HG02884 (cell line): ENCODE measurements around the gene ARHGAP26.
A peak's percentile ranks its signal among the peaks of the same experiment; 100 is the strongest.
"Not testable (repeated sequence)": the region's sequence is repeated elsewhere in the genome, so short reads cannot be mapped to it uniquely, and the experiment has no call there.

Source experiments
- ATAC-seq: cut with Tn5 transposase; IDR thresholded peaks from one replicate; pipeline ENCODE4 v1.9.1; 2021; ENCODE audit warnings: mild to moderate bottlenecking, moderate library complexity; ENCODE audit not compliant: unreplicated experiment

The ARHGAP26 gene

DNA sequence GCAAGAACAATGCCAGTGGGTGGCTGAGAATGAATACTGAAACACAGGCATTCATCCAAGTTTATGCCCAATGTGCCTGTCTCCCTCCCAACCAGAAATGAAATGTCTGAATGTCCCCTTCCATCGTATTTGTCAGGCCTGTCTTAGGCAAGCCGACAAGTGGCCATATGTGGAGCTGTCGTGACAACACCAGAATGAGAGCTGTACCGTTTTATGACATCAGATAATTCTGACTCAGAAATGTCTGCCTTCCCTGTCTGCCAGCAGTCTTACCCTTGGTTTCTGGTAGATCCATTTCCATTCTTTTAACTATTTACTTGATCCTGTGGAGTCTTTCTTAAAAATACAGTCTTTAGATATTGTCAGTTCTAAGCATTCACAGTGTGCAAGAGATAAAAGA, 421.5 kb downstream of the ARHGAP26 start:
- ATAC-seq, result no peak

DNA sequence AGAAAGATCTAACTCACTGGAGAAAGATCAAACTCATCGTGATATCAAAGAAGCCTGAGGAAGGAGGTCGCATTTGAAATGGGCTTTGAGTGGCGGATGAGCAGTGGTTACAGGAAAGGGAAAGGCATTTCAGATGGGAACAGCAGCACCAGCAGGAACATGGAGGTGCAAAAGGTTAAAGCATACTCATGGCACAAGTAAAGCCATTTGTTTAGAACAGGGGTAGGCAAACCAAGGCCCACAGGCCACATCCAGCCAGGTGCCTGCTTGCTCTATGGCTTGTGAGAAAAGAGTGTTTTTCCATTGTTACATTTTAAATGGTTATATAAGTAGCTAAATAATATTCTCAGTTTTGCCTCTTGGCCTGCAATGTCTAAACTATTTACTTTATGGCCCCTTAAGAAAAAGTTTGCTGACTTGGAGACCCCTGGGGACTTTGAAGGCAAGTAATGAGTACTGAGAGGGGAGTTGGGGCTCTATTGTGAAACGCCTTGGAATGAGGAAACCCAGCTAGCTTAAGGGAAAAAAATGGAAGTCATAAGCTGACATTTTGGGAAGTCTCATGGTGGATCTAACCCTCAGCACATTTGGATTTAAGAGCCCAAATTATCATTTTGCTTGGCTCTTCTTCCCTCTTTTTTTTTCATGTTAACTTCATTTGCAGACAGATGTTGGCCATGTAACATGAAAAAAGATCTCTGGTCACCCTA, 422.2 kb downstream of the ARHGAP26 start:
- ATAC-seq, result no peak

DNA sequence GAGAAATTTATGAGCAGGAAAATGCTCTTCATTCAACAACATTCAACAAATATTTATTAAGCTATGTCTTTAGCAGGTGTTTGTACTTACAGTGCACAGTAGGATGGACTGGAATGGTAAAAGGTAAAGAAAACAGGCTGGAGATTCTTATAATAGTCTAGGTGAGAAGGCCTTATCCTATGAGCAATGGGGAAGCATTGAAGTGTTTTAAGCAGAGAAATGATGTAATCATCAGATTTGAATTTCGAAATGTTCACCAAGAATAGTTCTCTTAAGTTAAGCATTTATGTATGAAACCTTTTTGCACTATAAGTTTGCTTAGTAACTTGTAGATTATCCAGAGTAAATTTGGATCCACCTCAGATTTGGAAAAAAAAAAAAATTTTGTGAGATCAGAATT, 424.0 kb downstream of the ARHGAP26 start:
- ATAC-seq, result no peak

DNA sequence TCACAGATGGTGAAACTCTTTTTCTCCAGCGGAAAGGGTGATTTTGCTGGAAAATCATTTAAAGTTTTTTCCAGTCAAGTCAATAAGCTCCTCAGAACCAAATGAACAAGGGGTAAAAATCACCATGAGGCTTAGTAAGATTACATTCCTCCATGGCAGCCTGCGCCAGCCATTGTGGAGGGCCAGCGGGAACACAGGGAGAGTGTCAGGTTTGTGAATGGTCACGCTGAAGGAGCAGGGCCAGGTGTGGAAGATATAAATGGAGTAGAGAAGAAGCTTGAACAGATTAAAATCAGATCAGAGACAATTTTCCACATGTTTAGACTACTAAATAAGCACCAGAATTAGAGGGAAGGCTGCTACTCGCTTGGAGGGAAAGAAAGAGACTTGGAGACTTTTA, 424.5 kb downstream of the ARHGAP26 start:
- ATAC-seq, result no peak

DNA sequence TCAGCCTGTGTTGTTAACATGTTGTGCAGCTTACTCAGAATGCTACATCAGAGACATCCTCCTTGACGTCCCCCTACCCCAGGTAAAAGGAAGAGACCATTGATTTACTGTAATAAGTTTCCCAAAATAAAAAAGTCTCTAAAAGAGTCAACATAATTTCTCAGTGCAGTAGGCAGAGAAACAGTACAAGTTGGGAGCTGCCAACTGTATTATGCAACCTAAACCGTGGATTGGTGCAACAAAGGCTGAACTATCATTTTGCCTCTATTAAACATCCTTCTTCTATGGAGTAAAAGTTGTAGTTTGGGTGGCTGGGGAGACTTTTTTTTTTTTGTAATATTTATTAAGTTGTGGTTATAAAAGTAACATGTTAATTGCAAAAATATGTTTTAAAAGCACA, 425.3 kb downstream of the ARHGAP26 start:
- ATAC-seq, result no peak

DNA sequence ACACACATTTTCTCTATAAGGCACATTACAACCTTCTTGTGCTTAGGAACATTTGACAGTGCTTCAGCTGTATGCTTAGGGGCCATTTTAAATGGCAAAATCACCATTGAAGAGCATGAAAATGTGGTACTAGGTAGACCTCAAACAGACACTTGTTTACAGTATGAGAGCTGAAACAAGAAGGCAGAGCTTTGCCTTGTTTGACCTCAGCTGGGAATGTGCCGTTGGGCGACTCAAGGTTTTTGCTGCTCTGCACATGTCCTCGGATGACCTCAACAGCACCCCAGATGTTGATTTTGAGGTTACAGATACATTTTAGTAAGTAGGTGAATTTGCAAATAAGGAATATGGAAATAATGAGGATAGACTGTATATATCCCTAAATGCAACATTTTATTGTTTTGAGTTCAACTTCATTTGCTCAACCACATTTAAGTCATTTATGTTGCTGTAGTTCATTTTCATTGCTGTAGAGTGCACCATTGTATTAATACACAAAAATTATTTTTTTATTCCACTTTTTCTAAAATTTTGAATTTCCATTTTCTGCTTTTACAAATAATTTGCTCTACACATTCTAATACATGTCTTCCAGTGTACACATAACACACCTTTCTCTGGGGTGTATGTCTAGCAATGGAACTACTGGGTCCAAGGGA, 426.6 kb downstream of the ARHGAP26 start:
- no peak for ATAC-seq

DNA sequence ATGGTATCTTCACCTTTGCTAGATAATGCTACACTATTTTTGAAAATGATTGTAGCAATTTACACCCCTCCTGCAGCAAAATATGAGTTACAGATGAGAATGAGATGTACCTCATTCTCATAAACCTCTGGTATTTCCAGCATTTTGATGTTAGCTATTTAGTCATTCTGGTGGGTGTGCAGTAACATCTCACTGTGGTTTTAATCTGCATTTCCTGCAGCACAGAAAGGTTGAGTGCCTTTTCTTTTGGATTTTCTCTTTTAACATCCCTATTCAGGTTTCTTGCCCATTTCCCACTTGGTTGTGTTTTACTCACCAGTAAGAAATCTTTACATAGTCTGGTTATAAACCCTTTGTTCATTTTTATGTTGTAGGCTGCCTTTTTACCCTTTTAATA, 427.1 kb downstream of the ARHGAP26 start:
- ATAC-seq, result no peak

DNA sequence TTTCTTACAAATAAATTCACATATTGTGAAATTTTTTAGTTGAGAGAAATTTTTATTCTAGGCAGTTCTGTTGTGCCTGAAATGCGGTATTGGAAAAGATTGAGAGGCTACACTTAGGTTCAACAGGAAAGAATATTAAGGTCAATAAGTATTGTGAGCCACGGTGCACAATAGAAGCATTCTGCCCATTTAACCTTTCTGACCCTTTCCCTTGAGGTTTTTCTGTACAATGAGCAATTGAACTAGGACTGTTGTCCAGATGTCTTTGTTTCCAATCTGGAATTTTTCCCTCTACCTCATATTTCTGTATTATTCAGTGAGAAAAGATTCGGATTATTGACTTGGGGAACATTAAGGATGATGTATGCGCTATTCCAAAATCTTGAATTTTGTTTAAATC, 428.2 kb downstream of the ARHGAP26 start:
- no peak for ATAC-seq

DNA sequence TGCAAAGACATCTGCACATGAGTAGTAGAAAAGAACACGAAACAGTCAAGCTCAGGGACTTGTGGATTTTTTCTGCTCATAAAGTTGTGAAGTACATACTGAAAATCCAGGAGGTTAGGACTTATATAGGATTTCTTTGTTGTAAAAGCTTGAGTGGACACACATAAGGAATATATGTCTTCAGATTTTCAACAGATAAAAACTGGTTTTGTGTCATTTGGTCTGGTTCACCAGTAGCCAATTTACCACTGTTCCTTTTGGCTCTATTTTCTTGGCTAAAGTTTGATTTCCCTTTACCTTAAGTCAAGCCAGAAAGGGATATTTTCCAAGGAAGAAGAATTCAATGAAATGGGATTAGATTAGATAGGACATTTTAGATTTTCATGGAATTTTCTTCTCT, 429.0 kb downstream of the ARHGAP26 start:
- no peak for ATAC-seq

DNA sequence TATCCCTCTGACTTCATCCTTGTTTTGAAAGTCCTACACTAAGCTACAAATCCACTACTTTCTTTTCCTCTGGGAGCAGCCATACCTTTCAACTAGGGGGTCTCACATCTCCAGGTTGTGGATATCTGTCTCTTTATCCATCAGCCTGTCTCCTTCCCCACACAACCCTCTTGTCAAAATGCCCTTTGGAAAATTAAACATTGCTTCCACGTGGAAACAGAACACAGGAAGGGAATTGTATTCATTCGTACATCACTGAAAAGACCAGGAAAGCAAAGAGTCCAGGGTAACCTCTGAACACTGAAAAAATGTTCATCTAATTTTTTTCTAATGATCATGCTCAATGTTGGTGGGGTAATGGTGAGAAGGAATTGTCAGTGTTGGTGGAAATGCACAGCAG, 429.7 kb downstream of the ARHGAP26 start:
- ATAC-seq, result no peak

DNA sequence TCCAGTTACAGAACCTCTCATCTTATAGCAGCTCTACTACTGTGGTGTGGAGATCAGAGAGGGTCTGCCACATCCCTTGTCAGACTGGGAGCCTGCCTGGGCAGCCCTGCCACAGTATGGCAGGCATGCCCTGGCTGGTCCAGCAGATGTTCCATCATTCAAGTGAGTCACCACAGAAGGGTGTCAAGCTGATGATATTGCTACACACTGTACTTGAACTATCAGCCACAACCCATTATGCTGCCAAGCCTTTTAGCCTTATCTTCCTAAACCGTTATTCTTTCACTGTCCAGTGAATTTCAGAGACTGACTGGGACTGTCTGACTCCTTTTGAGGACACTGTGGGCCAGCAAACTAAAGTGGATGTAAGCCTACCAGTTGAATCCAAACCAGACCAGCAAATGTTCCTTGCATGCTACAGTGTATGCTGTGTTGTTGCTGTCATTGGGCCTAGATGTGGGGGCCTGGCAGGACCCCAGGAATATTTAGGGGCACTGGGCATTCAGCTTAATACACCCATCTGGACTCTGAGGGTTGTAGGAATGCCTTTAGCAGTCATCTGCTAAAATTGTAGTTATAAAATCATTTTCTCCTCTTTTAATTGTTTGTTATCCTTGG, 430.7 kb downstream of the ARHGAP26 start:
- ATAC-seq, result no peak

DNA sequence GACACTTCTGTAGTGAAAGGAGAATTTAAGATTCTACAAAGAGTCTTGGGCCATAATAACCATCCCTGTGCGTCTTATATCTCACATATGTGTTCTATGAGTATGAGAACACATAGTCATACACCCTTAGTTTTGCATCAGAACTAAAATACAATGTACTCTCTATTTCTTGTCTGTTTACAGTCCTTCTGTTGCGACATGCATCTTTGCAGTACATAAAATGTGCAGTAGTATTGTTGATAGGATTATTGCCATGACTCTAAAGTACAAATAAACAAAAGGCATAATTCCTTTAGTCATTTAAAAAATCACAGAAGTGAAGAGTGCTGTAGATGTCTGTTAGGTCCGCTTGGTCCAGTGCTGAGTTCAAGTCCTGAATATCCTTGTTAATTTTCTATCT, 431.4 kb downstream of the ARHGAP26 start:
- no peak for ATAC-seq

DNA sequence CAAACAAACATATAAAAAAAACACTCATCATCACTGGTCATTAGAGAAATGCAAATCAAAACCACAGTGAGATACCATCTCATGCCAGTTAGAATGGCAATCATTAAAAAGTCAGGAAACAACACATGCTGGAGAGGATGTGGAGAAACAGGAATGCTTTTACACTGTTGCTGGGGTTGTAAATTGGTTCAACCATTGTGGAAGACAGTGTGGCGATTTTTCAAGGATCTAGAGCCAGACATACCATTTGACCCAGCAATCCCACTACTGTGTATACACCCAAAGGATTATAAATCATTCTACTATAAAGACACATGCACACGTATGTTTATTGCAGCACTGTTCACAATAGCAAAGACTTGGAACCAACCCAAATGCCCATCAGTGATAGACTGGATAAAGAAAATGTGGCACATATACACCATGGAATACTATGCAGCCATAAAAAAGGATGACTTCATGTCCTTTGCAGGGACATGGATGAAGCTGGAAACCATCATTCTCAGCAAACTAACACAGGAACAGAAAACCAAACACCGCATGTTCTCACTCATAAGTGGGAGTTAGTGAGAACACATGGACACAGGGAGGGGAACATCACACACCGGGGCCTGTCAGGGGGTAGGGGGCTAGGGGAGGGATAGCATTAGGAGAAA, 433.3 kb downstream of the ARHGAP26 start:
- ATAC-seq, result not testable (repeated sequence)

DNA sequence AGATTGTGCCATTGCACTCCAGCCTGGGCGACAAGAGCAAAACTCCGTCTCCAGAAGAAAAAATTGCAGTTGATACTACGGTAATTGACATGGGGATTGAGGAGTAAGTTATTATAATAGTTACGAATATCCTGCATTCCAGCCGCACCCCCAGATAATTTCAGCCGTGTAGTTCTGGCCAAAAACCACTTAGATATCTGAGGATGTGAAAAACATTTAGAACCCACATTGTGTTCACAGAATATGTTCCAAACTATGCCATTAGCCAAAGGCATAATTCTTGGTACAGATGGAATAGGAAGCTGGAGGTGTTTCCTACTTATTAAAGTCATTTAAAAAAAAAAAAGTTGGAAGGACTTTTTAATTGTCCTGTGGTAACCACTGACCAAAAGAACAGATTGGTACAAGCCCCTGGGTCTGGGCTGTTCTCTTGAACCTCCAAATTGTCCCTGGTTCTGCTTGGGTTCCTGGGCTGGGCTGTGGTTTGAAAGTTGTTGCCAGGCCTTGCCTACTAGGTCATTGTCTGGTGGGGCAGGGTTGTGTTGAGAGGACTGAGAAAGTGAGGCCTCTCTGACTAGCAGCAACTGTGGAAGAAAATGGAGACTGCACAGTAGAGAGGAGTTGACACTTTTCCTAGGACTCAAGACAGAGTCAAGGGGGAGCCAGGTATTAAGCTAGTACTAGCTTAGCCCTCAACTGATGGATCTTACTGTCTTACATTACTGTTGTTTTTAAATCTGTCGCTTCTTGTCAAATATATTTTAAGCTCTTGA, 434.5 kb downstream of the ARHGAP26 start:
- ATAC-seq, result no peak

DNA sequence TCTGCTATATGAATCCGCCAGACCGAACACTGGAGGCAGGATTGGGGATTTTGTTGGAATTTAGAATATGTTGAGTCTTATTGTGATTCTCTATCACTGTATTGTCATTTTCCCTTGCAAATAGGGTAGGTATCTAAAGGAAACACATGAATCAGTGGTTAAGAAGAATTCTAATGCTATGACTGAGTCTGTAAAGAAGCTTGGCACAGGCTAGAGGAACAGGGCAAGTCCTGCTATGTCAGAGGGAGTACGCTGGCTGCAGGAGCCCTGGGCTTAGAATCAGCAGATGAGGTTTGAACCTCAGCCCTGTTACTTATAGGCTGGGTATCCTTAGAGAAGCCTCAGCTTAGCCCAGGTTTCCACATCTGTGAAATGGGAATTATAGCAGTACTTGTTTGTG, 435.2 kb downstream of the ARHGAP26 start:
- no peak for ATAC-seq

DNA sequence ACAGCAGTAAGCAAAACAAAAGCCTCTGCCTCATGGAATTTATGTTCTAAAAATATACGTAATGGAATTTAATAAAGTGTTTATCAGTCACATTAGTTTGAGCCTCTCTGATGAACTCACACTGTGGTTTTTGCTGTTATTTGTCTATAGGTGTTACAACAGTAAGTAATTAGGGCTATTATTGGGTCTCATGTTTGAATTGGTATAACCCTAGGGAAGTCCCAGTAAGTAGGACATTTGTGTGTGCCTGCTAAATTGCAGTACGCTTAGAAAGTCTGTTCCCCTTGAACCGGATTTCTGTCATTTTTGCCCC, 435.7 kb downstream of the ARHGAP26 start:
- ATAC-seq, result peak; percentile 11

DNA sequence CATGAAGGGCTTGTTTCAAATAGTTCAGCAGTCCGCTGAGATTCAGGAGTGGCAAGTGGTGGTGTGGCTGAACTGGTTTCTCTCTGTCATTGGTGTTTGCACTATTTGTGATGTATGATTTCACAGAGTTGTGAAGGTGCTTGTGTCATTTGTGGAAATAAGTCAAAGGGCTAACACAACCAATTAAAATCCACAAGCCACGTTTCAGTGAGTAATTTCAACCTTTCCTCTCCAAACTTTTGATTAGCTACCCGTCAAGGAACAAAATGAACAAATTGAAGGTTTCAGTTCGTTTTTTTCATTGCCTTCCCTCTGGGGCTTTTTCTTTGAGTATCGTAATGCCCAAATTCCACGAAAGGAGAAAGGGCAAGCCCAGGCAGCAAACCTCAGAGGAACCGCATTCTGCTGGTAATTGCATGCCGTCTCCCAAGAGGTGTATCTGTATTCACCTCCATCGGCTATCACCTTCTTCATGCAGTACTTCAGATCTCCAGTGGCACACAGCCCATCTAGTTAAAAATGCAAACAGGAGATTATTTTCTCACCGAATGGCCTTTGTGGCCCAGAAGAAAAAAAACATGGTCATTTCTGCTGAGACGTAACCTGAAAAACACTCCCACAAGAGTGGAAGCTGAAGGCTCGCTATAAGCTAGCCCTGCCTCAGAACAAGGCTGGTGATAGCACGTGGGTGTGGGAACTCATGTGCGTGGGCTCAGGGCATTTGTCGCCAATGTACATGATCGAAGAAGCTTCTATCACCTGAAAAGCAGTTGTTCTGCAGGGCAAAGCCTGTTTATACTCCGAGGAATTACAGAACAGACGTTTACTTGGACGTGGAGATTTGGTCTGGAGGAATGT, 436.2 kb downstream of the ARHGAP26 start:
- peak; percentile 40 for ATAC-seq

DNA sequence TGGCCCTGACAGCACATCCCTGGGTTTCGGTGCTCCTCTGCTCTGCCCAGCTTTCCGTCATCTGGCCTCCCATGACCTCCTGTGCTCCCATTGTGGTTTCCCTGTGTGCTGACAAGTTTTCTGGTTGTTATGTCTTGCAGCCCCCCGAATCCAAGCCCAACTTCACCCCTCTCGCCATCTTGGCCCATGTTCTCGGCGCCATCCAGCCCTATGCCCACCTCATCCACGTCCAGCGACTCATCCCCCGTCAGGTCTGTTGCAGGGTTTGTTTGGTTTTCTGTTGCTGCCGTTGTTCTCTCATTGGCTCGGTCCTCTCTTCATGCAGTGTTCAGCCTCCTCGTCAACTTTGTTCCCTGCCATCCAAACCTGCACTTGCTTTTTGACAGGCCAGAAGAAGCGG, 436.9 kb downstream of the ARHGAP26 start:
- ATAC-seq, result no peak

DNA sequence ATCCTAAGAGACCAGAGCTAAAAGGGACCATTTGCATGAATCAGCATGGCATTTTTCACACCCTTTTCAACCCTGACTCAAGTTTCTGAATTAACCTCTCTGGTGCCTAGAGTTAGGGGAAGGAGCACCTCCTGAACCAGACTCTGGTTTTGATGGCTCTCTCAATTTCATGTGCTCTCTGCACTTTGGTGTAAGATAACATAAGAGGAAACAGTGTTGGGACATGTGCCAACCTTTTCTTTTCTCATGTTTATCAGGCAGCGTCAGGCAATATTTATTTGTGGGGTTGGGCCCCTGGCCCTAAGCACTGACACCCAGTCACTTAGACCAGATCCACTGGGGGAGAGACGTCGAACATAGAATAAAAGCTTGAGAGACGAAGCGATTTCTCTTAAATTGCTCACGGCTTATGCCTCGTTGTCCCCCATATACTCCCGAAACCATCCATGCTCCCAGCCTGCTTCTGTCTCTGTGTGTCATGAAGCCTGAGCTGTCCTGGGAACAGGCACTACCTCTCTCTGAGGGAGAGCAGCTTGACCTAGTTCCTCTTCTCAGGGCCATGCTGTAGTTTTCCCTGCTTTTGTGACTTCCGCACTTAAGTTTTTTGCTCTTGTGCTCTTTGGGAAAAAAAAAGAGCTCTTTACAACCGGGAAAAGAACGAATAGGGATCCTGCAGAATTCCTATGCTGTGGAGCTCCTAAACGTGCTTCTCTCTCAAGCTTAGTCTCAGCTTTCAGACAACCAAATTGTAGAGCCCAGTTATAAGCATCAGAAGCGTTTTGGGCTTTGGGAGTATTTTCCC, 437.6 kb downstream of the ARHGAP26 start:
- no peak for ATAC-seq

DNA sequence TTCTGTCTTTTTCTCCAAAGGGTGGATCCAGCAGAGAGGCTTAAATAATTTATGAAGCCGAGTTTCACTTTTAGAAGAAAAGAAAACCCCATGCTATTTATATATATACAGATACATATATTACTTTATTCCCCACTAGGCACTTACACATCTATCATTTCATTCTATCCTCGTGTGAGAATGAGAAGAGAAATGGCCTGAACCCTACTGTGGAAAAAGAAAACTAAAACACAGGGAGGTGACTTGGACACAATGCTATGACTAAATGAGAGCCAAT, 438.1 kb downstream of the ARHGAP26 start:
- no peak for ATAC-seq
